Putamen (tissue), 1 donor: Measurements from ENCODE around the gene MAN2A1.
A peak's percentile ranks its signal among the peaks of the same experiment; 100 is the strongest.

Experiments
- DNase-seq: peaks from one replicate; pipeline ENCODE4 v3.0.0-alpha.2; 2016; ENCODE audit warnings: low spot score

Gene MAN2A1

GRCh38 chr5:109682383-109682782, 7.3 kb upstream of the MAN2A1 start:
- no peak for DNase-seq

- no peak for DNase-seq
Observed at GRCh38 chr5:109685916-109686315, 3.8 kb upstream of the MAN2A1 start.

- peak; percentile 73 for DNase-seq
Observed at GRCh38 chr5:109688630-109688969, 1.1 kb upstream of the MAN2A1 start.

GRCh38 chr5:109688970-109689739, 572 bp upstream of the MAN2A1 start:
- peak; percentile 96 for DNase-seq

GRCh38 chr5:109690242-109690974, 681 bp downstream of the MAN2A1 start:
- DNase-seq = no peak

- peak; percentile 83 for DNase-seq
Observed at GRCh38 chr5:109690975-109691574, 1.3 kb downstream of the MAN2A1 start.

- DNase-seq = no peak
Observed at GRCh38 chr5:109691996-109692395, 2.3 kb downstream of the MAN2A1 start.

- no peak for DNase-seq
Observed at GRCh38 chr5:109692852-109693251, 3.1 kb downstream of the MAN2A1 start.

- no peak for DNase-seq
Observed at GRCh38 chr5:109693535-109694400, 4.0 kb downstream of the MAN2A1 start.

- DNase-seq = no peak
Observed at GRCh38 chr5:109694451-109694891, 4.7 kb downstream of the MAN2A1 start.

GRCh38 chr5:109695005-109695926, 5.5 kb downstream of the MAN2A1 start:
- DNase-seq = no peak

- no peak for DNase-seq
Observed at GRCh38 chr5:109697339-109697738, 7.6 kb downstream of the MAN2A1 start.

GRCh38 chr5:109700516-109701153, 10.9 kb downstream of the MAN2A1 start:
- no peak for DNase-seq

GRCh38 chr5:109701252-109701651, 11.5 kb downstream of the MAN2A1 start:
- DNase-seq = no peak

GRCh38 chr5:109701792-109702191, 12.1 kb downstream of the MAN2A1 start:
- no peak for DNase-seq

GRCh38 chr5:109703166-109703565, 13.4 kb downstream of the MAN2A1 start:
- no peak for DNase-seq

GRCh38 chr5:109703829-109704228, 14.1 kb downstream of the MAN2A1 start:
- DNase-seq = no peak

GRCh38 chr5:109704282-109704952, 14.7 kb downstream of the MAN2A1 start:
- no peak for DNase-seq

GRCh38 chr5:109705596-109705995, 15.9 kb downstream of the MAN2A1 start:
- DNase-seq = no peak

GRCh38 chr5:109706095-109706494, 16.4 kb downstream of the MAN2A1 start:
- no peak for DNase-seq
